Activated T-helper 1 cell treated with Interleukin-2 at 50 U/mL for 16 hours (primary cell): ENCODE measurements around the gene KIN.
"Not testable (repeated sequence)": the region's sequence is repeated elsewhere in the genome, so short reads cannot be mapped to it uniquely, and the experiment has no call there.

Source experiments
- DNase-seq: peaks from one replicate; pipeline ENCODE4 v3.0.0-alpha.2; 2020; ENCODE audit warnings: low read depth

KIN gene

GRCh38 chr10:7734821-7735220 lies 53.0 kb downstream of the KIN start:
- DNase-seq, result no peak

- no peak for DNase-seq
Measured at GRCh38 chr10:7722927-7723529, 64.8 kb downstream of the KIN start.

- no peak for DNase-seq
Measured at GRCh38 chr10:7720478-7720877, 67.3 kb downstream of the KIN start.

GRCh38 chr10:7718685-7719084 lies 69.1 kb downstream of the KIN start:
- no peak for DNase-seq

GRCh38 chr10:7717767-7718166 lies 70.0 kb downstream of the KIN start:
- no peak for DNase-seq

GRCh38 chr10:7715515-7715914 lies 72.3 kb downstream of the KIN start:
- no peak for DNase-seq

- DNase-seq, result not testable (repeated sequence)
Measured at GRCh38 chr10:7711075-7711474, 76.7 kb downstream of the KIN start.

- DNase-seq, result no peak
Measured at GRCh38 chr10:7710446-7710845, 77.3 kb downstream of the KIN start.

GRCh38 chr10:7708832-7709231 lies 79.0 kb downstream of the KIN start:
- DNase-seq, result no peak

GRCh38 chr10:7707858-7708622 lies 79.8 kb downstream of the KIN start:
- DNase-seq, result no peak

- DNase-seq, result no peak
Measured at GRCh38 chr10:7707102-7707501, 80.7 kb downstream of the KIN start.

- no peak for DNase-seq
Measured at GRCh38 chr10:7706534-7707073, 81.2 kb downstream of the KIN start.

GRCh38 chr10:7705341-7705740 lies 82.5 kb downstream of the KIN start:
- no peak for DNase-seq

GRCh38 chr10:7704071-7705016 lies 83.4 kb downstream of the KIN start:
- no peak for DNase-seq

GRCh38 chr10:7703140-7703539 lies 84.7 kb downstream of the KIN start, which contains the start of gene ITIH2:
TSS of gene ITIH2 (plus strand) at chr10:7703316. CDS start at chr10:7703435, 119 bp downstream.
- no peak for DNase-seq

GRCh38 chr10:7702288-7702812 lies 85.4 kb downstream of the KIN start:
- no peak for DNase-seq

GRCh38 chr10:7701158-7701742 lies 86.5 kb downstream of the KIN start:
- DNase-seq, result no peak
